NCI-H1694 treated with DMSO at 0.1 percent for 48 hours (cell line): ENCODE data around the gene DPRX.
"Not testable (repeated sequence)": the region's sequence is repeated elsewhere in the genome, so short reads cannot be mapped to it uniquely, and the experiment has no call there.

Source experiments
- DNase-seq: peaks from one replicate; lab custom pipeline; 2025; lab: John Stamatoyannopoulos, UW

DPRX gene

DNA sequence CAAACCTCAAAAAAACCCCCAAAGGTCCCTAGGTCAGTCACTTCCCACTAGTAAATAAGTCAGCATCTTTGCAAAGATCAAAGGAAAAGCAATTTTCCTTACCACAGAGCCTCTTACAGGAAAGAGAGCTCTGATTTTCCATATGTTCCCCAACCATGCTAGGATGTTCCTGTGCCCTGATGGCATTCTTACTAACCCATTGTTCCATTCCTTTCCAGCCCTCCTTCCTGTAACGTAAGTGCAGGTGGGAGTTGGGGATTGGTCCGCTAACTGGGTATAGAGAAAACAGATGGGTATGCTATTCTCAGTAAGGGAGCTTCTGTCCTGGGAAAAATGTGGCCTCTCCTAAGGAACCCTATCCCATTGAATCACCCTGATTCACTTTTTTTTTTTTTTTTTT, 14.3 kb downstream of the DPRX start:
- DNase-seq = no peak

DNA sequence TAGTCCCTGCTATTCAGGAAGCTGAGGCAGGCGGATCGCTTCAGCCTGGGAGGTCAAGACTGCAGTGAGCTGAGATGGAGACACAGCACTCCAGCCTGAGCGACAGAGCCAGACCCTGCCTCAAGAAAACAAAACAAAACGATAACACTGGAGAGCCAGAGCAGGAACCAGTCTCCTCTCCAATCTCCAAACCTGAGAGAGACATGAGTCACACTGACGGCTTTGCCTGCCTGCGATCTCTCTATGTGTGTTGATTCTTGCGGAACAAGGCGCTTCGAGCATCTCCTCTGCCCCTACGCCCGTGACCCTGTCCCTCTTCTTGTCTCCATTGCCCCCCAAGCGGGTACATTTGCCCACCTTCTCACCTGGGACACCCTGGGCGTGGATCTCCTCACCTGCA, 15.6 kb downstream of the DPRX start:
- DNase-seq = no peak

DNA sequence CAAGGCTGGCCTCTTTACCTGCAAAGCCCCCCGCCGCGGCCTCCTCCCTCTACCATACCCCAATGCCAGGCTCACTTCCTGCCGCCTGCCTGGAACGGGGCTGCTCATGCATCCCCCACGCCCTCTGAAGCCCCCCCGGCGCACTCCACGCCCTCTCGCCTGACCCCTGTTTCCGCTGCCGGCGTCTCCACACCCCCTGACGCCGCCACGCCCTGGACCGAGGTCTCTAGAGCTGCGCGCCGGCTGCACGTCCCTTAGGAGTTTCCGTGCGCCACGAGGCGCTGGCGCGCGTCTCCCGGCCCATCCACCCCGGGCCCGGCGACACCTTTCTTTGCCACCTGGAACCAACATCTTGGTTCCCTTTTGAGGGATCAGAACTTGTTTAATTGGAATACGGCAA, 16.0 kb downstream of the DPRX start:
- no peak for DNase-seq

DNA sequence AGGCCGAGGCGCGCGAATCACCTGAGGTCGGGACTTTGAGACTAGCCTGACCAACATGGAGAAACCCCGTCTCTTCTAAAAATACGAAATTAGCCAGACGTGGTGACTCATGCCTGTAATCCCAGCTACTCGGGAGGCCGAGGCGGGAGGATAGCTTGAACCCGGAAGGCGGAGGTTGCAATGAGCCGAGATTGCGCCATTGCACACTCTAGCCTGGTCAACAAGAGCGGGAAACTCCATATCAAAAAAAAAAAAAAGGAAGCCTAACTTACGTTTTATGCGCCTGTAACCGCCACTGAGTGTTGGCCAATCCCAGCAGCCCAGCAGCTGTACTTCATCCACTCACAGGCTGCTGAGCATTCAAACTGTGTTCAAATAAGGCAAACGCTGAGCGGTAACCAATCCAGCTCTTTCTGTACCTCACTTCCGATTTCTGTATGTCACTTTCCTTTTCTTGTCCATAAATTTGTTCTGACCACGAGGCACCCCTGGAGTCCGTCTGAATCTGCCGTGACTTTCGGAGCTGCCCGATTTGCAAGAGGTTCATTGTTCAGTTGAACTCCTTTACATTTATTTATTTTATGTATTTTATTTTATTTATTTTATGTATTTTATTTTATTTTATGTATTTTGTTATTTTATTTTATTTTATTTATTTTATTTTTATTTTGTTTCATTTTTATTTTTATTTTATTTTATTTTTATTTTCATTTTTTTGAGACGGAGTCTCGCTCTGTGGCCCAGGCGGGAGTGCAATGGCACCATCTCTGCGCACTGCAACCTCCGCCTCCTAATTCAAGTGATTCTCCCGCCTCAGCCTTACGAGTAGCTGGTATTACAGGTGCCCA, 18.2 kb downstream of the DPRX start:
- no peak for DNase-seq

DNA sequence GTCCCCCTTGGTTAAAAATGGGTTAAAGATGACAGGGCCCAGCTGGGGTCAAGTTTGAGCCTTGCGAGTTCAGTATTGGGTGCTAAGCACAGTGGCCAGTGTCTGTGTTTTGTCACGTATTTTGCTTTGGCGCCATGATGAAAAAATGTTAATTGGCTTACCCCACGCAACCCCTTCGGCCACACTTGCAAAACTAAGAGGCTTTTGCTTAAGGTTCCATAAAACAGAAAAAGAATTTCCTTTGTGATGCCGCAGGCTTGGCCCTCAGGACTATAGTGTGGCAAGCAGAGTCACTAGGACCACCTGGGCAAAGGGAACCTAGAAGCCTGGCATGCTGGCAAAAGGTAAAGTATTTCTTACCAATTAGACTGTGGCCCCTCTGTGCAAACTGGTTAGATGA, 20.7 kb downstream of the DPRX start:
- no peak for DNase-seq

DNA sequence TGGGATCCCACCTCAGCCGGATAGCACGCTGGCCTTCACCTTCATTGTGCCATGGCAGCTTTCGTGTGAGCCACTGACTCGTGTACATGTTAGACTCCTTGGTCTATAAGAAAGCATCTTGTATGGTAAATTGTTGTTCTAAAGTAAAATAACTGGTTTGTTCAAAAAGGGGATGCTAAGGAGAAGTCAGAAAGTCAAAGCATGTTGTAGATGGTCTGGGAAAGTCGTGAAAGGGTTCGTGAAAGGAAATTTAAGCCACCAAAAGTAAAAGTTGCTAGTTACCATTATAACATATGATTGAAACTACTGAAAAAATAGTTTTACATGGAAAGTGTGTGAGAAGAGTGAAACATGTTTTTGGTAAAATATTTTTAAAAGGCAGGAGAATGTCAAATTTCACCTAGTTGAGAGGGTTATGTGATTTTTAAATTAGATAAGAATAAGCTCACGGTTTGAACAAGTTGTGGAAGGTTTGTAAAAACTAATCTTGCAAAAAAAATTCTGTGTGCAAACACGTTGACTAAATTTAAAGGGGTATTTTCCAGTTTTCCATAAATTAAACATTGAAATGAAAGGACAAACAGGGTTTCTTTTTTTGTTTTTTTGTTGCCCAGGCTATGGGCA, 23.4 kb downstream of the DPRX start:
- DNase-seq = no peak

DNA sequence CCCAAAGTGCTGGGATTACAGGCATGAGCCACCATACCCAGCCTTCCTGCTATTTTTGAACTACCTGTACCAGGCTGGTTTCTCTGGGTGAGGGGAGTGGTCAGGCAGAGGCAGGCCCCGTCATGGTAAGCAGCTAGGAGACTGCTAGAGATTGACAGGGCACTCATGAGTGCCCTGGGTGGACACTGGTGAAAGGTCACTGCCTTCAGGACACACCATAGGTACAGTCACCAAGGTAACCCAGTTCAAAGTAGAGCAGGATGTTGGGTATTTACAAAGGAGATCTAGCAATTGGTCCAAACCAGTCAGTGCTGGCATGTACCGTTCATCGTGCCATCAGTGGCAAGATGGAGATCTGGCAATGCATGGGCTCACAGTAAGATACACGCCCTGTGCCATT, 25.5 kb downstream of the DPRX start:
- DNase-seq = no peak

DNA sequence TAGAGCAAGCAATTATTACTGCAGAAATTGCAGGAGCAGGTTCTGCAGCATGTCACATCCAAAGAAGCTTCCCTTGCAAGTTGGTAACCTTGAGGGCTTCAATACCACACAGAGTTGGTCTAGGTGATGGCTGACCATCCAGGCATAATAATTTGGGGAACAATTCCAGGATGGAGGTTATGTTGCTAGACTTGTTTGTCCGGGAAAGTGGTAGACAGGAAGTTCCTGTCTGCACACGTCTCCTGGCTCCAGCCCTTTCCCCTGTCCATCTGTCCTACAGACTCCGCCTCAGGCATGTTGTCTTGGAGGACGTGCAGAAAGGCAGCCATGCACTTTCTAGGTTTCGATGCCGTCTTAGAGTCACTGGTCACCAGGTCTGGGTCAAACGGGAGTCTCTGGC, 26.0 kb downstream of the DPRX start:
- DNase-seq = no peak

DNA sequence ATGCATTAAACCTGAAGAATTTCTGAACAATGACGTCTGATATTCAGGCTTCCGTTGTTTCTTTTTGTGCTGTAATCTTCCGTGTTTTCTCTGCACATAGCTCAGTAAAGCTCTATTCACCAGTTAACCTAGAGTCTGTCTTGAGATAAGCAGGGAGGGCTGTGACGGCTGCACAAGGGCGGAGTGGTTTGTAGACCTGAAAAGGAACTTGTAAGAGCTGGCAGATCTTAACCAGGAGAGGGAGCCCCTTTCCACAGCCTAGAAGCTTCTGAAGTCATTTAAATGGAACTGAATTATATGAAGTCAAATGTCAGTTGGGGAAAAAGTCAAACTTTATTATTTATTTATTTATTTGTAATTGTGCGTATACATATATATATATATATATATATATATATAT, 27.5 kb downstream of the DPRX start:
- DNase-seq = no peak

DNA sequence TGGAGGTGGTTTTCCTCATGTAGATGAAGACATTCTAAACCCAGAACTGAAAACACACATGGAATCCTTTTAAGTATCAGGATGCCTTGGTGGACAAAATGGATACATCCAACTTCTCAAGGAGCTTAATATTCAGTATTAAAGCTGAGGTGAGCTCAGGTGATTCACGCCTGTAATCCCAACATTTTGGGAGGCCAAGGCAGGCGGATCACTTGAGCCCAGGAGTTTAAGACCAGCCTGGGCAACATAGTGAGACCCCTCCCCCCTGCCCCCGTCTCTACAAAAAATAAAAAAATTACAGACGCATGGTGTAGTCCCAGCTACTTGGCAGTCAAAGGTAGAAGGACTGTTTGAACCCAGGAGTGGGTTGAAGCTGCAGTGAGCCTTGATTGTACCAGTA, 28.8 kb downstream of the DPRX start:
- no peak for DNase-seq

DNA sequence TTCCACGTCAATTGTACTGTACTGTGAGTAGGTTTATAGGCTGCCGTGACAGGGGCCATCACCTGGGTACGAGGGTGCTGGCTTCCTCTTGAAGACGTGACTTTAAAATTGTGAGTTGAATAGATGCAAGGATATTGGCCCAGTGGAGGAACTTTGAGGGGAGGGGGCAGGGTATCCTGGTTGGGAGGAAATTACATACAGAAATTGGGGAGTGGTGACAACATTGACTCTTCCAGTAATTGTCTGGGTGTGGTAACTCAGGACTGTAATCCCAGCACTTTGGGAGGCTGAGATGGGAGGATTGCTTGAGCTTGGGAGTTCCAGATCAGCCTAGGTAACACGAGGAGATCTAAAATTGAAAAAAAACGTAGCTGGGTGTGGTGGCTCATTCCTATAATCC, 30.4 kb downstream of the DPRX start:
- no peak for DNase-seq

DNA sequence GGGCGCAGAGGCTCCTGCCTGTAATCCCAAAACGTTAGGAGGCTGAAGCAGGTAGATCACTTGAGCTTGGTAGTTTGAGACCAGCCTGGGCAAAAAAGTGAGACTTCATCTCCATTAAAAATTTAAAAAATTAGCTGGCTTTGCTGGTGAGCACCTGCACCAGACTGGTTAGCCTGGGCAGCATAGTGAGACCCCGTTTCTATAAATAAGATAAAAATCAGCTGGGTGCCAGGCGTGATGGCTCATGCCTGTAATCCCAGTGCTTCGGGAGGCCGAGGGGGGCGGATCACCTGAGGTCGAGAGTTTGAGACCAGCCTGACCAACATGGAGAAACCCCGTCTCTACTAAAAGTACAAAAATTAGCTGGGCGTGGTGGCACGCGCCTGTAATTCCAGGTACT, 32.4 kb downstream of the DPRX start:
- DNase-seq = no peak

DNA sequence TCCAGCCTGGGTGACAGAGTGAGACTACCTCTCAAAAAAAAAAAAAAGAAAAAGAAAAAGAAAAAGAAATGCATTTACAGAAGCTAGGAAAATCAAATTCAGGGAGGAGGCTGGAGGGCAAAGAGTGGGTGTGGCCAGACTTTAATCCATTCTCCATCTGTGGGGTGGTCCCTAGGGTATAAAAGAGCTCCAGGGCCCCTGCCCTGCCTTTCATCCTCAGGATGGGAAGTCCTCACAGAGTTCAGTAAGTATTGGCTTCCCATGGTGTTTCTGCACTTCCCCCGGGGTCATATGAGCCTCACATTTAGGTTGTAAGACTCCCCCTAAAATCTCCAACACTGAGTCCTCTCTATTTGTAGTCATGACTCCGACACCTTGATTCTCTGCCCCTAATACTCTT, 33.0 kb downstream of the DPRX start:
- no peak for DNase-seq

DNA sequence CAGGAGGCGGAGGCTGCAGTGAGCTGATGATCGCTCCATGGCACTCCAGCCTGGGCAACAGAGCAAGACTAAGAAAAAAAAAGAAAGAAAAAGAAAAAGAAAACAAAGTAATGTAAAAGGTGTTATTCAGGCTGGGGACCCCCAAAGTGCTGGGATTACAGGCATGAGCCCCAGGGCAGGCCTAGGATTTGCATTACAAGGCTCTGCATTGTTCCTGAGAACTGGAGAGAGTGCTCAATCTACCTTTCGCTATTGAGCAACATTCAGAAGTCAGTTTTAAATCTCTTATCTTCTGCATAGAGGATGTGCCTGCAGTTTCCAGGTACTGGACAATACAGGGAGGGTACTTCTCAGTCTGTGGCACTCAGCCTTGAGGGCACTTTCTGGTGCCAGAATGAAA, 34.5 kb downstream of the DPRX start:
- not testable (repeated sequence) for DNase-seq

DNA sequence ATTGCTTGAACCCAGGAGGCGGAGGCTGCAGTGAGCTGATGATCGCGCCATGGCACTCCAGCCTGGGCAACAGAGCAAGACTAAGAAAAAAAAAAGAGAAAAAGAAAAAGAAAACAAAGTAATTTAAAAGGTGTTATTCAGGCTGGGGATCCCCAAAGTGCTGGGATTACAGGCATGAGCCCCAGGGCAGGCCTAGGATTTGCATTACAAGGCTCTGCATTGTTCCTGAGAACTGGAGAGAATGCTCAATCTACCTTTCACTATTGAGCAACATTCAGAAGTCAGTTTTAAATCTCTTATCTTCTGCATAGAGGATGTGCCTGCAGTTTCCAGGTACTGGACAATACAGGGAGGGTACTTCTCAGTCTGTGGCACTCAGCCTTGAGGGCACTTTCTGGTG, 37.0 kb downstream of the DPRX start:
- DNase-seq = not testable (repeated sequence)

DNA sequence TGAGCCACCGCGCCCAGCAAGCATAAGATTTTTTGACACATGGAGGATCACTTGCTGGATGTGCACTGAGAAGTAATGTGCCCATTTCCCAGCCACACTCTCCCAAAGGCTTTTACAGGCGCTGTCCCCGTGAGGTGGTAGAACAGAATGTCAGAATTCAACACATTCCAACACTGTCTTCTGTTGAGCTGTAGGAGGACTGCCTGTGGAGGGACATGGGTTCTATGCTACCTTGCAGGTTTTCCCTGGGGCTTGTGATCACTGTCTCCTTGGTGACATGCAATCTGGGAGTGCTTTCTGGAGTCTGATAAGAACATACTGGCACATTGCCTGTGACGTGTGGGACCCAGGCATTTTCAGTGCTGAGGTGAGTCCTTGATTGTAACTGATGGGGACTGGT, 38.5 kb downstream of the DPRX start:
- no peak for DNase-seq

DNA sequence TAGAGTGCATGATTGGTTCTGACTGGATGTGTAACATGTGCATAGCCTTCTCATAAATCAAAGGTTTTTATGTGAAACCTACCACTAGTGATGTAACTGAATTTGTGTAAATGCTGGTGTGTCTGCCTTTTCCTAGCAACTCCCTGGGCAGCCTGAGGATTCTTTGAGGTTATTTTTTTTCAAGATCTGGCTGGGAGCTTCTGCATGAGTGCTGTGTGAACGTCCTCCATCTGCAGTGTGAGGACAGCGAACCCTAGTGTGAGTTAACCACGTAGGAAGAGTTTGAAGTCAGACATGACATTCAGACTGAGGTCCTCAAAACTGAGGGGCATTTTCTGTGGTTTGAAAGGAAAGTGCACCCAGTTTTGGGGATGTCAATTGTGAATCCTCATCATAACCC, 39.9 kb downstream of the DPRX start:
- DNase-seq = no peak
